GM12874 (cell line): ENCODE results near the gene RPS27L.

Experiments
- TF ChIP-seq, protein P1 (sequence below): IDR thresholded peaks from 2 replicates; pipeline ENCODE4 v1.5.1; 2011; ENCODE audit warnings: low read depth, mild to moderate bottlenecking, control low read depth, low read length, moderate library complexity; ENCODE audit not compliant: insufficient read depth

Gene RPS27L

GRCh38 chr15:63166219-63166618, 8.9 kb upstream of the RPS27L start:
- TF ChIP-seq, protein P1, sequence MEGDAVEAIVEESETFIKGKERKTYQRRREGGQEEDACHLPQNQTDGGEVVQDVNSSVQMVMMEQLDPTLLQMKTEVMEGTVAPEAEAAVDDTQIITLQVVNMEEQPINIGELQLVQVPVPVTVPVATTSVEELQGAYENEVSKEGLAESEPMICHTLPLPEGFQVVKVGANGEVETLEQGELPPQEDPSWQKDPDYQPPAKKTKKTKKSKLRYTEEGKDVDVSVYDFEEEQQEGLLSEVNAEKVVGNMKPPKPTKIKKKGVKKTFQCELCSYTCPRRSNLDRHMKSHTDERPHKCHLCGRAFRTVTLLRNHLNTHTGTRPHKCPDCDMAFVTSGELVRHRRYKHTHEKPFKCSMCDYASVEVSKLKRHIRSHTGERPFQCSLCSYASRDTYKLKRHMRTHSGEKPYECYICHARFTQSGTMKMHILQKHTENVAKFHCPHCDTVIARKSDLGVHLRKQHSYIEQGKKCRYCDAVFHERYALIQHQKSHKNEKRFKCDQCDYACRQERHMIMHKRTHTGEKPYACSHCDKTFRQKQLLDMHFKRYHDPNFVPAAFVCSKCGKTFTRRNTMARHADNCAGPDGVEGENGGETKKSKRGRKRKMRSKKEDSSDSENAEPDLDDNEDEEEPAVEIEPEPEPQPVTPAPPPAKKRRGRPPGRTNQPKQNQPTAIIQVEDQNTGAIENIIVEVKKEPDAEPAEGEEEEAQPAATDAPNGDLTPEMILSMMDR: no peak

- TF ChIP-seq, protein P1: no peak
Observed at GRCh38 chr15:63165166-63165859, 8.0 kb upstream of the RPS27L start.

DNA sequence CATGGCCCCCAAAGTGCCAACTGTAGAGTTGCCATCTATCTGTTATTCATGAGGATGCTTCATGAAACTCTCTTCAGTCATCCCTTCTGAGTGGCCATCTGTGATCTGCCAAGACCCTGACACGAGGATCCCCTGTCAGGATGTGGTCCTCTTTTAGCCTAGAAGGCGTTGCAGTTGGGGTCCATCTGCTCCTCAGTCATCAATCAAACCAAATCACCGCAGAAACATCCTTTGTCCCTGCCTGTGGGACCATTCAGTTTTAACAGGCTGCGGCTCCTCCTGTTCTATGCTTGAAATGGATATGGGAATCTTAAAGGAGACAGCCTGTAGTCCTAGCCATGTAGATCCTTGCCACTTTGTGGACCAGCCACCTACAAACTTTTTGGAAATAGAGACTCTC, 5.9 kb upstream of the RPS27L start:
- TF ChIP-seq, protein P1: no peak

- TF ChIP-seq, protein P1: no peak
Observed at GRCh38 chr15:63160638-63161037, 3.4 kb upstream of the RPS27L start.

GRCh38 chr15:63157891-63158431, 684 bp upstream of the RPS27L start:
- TF ChIP-seq, protein P1: 0 out of 2 replicates have a peak, but pooled peaks have one; percentile 10

GRCh38 chr15:63156755-63157117, 541 bp downstream of the RPS27L start:
- TF ChIP-seq, protein P1: no peak

DNA sequence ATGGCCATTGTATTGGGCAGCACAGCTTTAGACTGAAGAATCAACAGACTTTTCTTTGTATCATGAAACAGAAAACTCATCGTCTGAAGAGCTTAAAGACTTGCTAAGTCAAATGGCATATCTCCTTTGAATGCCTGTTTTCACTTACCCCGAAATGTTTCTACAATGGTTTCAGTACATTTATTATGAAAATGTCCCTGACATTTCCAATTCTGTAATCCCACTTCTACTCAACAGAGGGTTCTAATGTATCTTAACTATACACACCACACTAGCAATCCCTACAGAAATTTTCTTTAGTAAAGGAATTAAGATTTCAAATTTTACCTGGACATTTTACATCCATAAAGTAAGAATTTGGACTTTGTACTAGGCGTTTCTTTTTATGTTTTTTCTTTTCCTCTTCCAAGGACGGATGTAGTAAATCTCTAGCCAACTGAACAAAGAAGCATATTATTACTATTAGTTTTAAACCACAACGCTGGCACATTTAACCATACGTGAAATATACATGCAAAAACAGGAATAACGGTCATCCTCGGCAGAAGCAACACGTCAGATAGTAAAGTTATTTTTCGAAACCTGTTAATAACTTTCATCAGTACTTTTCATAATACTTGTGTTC, 1.1 kb downstream of the RPS27L start:
- TF ChIP-seq, protein P1: no peak
